Keratinocyte (primary cell): ENCODE results near the gene AZIN2.

Experiments used
- CTCF ChIP-seq, 3 experiments: IDR thresholded peaks in 1 of 3; conservative IDR thresholded peaks in 1 of 3; optimal IDR thresholded peaks in 1 of 3; 2 replicates in 2 of 3; 3 replicates in 1 of 3; pipeline versions ENCODE3 to v1.5.1; 2011; ENCODE audit warnings: low read length in 3 of 3, mild to moderate bottlenecking in 3 of 3, moderate library complexity in 2 of 3, control low read depth in 1 of 3, inconsistent platforms in 1 of 3; ENCODE audit not compliant: insufficient read depth in 2 of 3; ENCODE audit errors: extremely low read depth in 1 of 3
- EZH2 ChIP-seq: IDR thresholded peaks from one replicate; pipeline ENCODE4 v1.6.1; 2012; ENCODE audit warnings: inconsistent platforms, mild to moderate bottlenecking, low read length, moderate library complexity

DNA sequence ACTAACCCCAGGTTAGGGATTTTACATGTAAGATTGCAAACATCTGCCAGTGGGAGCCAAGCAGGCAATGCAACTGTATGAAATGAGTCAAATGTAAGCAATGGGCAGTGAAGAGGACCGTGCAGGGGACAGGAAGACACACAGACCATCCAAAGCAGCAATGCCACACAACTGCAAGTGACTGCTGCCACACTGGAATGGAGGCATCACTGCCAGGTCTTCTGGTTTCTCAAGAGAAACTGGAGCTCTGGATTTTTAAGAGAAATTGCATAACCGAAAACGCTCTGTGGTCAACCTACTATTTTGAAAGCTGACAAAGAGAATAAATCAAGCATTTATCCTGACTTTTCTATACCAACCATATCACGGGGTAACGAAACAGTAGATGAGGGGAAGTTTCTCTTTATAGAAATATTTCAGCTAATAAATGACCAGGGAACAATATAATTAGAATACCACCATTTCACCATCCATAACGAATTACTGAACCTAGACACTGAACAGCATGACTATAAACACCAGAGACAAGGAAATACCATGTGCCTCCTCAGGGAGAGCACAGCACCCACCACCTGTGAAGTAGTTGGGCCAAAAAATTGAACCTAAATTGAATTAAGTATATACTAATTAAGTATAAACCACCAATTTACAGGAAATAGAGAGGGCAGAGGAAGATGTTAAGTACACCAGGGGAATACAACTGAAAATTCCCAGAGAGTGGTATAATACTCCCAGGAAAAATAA, 48.7 kb upstream of the AZIN2 start:
- TF ChIP-seq CTCF (optimal IDR thresholded peaks at IDR 0.05 in 1 of 3, IDR thresholded peaks at IDR 0.05 in 1 of 3, conservative IDR thresholded peaks at IDR 0.05 in 1 of 3; ENCODE audit: extremely low read depth in 1 of 3, insufficient read depth in 2 of 3, low read length in 3 of 3): no peak
- no peak for TF ChIP-seq EZH2
